ENCODE results near the gene EARS2. TPM values are rescaled to one million over a fixed set of nuclear protein-coding genes. Genes with fewer than 3 reads are reported as not detected.

Gene EARS2
- total and polyA plus RNA-seq, 9 of the 15 experiments (the other 6 are each of a cell fraction or from before 2014, with no cell fraction given): 17.6 to 58.6 (median 36.3) TPM

DNA sequence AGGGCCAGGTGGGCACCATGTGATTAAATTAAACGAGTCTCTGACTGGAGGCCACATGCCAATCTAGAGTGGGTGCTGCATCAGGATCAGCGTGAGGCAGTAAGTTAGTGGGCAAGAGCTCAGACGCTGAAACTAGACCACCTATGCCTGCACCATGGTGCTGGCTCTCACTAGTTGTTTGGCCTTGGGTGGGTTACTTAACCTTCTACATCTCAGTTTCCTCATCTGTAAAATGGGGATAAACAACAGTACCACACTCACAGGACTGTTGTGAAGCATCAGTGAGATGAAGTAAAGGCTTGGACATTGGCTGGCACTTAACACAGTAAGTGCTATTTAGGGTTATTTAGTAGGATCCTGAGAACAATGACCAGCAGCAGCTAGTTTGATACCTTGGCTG, 33.0 kb upstream of the EARS2 start:
- Histone ChIP-seq H3K79me2 (ENCODE audit: control insufficient read depth, insufficient read depth, low read length) (peaks cover 81% of the 10 kb centered on the region), H3K9ac (ENCODE audit: insufficient read depth in 1 of 2, low read depth in 2 of 2, low read length in 2 of 2) (no peak overlapping the region), H3K36me3 (ENCODE audit: control insufficient read depth, insufficient read depth, low read length) (peaks cover 94% of the 10 kb centered on the region), H3K9me3 (replicated peaks; ENCODE audit: control insufficient read depth, insufficient read depth, low read depth, low read length) (no peaks in the 10 kb centered on the region), H3K4me3 (no peak overlapping the region), H2AFZ (ENCODE audit: low read depth, low read length) (no peak overlapping the region), H4K20me1 (replicated peaks; ENCODE audit: control insufficient read depth, insufficient read depth, low read length) (peaks cover 4% of the 10 kb centered on the region; the same call in 1 of the 2 replicates), H3K9me1 (ENCODE audit: control insufficient read depth, insufficient read depth, low read length) (no peaks in the 10 kb centered on the region), H3K27ac (ENCODE audit: extremely low read depth, low read depth, low read length) (no peak overlapping the region), H3K4me2 (ENCODE audit: insufficient read depth, low read length) (no peak overlapping the region), H3K27me3 (ENCODE audit: control insufficient read depth in 2 of 2, insufficient read depth in 2 of 2, low read length in 2 of 2) (no peaks in the 10 kb centered on the region), H3K4me1 (replicated peaks in 1 of 2; ENCODE audit: control insufficient read depth in 2 of 2, insufficient read depth in 2 of 2, low read length in 2 of 2) (peaks cover 2 to 11% of the 10 kb centered on the region in 2 experiments; a peak in 3 of 5 replicates)
- peak; percentile 74 for TF ChIP-seq RBM25 (IDR thresholded peaks at IDR 0.05; ENCODE audit: low read depth, low read length, severe bottlenecking)
- peak; percentile 27; the same call in 1 of the 2 replicates for TF ChIP-seq BCOR (IDR thresholded peaks at IDR 0.05)
- 0 out of 2 replicates have a peak, but pooled peaks have one; percentile 40 for TF ChIP-seq ADNP (tag; IDR thresholded peaks at IDR 0.05)
- TF ChIP-seq STAG1 (CRISPR knock-in tag; IDR thresholded peaks at IDR 0.05; ENCODE audit: borderline replicate concordance): no peak
- TF ChIP-seq ESRRA (IDR thresholded peaks at IDR 0.05; ENCODE audit: borderline replicate concordance, low read depth): 0 out of 2 replicates have a peak, but pooled peaks have one; percentile 25
- TF ChIP-seq, protein P1, sequence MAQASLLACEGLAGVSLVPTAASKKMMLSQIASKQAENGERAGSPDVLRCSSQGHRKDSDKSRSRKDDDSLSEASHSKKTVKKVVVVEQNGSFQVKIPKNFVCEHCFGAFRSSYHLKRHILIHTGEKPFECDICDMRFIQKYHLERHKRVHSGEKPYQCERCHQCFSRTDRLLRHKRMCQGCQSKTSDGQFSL (CRISPR knock-in tag; IDR thresholded peaks at IDR 0.05): no peak
- TF ChIP-seq, protein P1 (tag; IDR thresholded peaks at IDR 0.05): no peak
- no peak for TF ChIP-seq PHF20 (IDR thresholded peaks at IDR 0.05; ENCODE audit: partially characterized antibody)
- TF ChIP-seq TAF7 (tag; IDR thresholded peaks at IDR 0.05): no peak
- WGBS (ENCODE audit: insufficient coverage, low coverage, missing lambda C conversion rate): 96% methylated on average over 3 of the region's 3 CpGs
- ATAC-seq (no peak), FAIRE-seq (no peak), DNase-seq (ENCODE audit: extremely low read depth in 1 of 4, low spot score in 3 of 4) (no peak)
- BruUV-seq (replicated peaks): no TSS peak
- ChIA-PET CTCF (ENCODE audit: low intra/inter-chr PET ratio) (no interaction called here), POLR2A (interaction anchor here (0.6 to 0.7 kb wide), 2 partner anchors 24 to 97 kb away, joined by 3 read pairs; no protein-coding TSS in a partner anchor)
- in situ Hi-C loops (cut with MboI) (no loop called here), intact Hi-C loops (cut with micrococcal nuclease) (no loop called here)
